SK-N-SH treated with all-trans-retinoic acid at 6 μM for 48 hours (cell line): Measurements from ENCODE around the gene DENND4B.
A peak's percentile ranks its signal among the peaks of the same experiment; 100 is the strongest.

Experiments used
- ATAC-seq: fragments of 200-7000 bp; cut with Tn5 transposase; 3 replicates; pipeline ENCODE4 v1.9.1; 2020; ENCODE audit warnings: mild to moderate bottlenecking, moderate library complexity
- ARNTL ChIP-seq: fragments of 450-650 bp; formaldehyde crosslinking; IDR thresholded peaks from 2 replicates; pipeline ENCODE4 v1.5.0; 2020; ENCODE audit warnings: low read depth, mild to moderate bottlenecking, moderate library complexity, borderline replicate concordance
- BACH2 ChIP-seq: fragments of 250-450 bp; sonication (Bioruptor Pico); IDR thresholded peaks from 2 replicates; pipeline ENCODE4 v1.9.0; 2021; ENCODE audit warnings: mild to moderate bottlenecking, borderline replicate concordance
- CSDC2 ChIP-seq: fragments of 250-450 bp; sonication (Bioruptor Pico); IDR thresholded peaks from 2 replicates; pipeline ENCODE4 v1.5.0; 2020; ENCODE audit warnings: mild to moderate bottlenecking, moderate library complexity
- GLIS3 ChIP-seq: fragments of 250-450 bp; sonication (Bioruptor Pico); IDR thresholded peaks from 2 replicates; pipeline ENCODE4 v1.5.0; 2020; ENCODE audit warnings: mild to moderate bottlenecking, moderate library complexity
- ISL1 ChIP-seq: fragments of 250-450 bp; sonication (Bioruptor Pico); IDR thresholded peaks from 2 replicates; pipeline ENCODE4 v2.1.2; 2022; ENCODE audit warnings: mild to moderate bottlenecking, moderate library complexity
- OSR1 ChIP-seq: fragments of 250-450 bp; sonication (Bioruptor Pico); IDR thresholded peaks from 2 replicates; pipeline ENCODE4 v1.8.0; 2022; ENCODE audit warnings: moderate library complexity, mild to moderate bottlenecking, inconsistent platforms
- PPARA ChIP-seq: fragments of 250-450 bp; sonication (Bioruptor Pico); IDR thresholded peaks from 2 replicates; pipeline ENCODE4 v1.5.0; 2020; ENCODE audit warnings: mild to moderate bottlenecking, borderline replicate concordance
- RARB ChIP-seq: fragments of 250-450 bp; sonication (Bioruptor Pico); IDR thresholded peaks from 2 replicates; pipeline ENCODE4 v1.8.0; 2021; ENCODE audit warnings: mild to moderate bottlenecking, moderate library complexity
- TOX ChIP-seq: fragments of 250-450 bp; sonication (Bioruptor Pico); IDR thresholded peaks from 2 replicates; pipeline ENCODE4 v1.8.0; 2021; ENCODE audit warnings: mild to moderate bottlenecking, moderate library complexity, borderline replicate concordance
- ZC3H10 ChIP-seq: fragments of 250-450 bp; sonication (Bioruptor Pico); IDR thresholded peaks from 2 replicates; pipeline ENCODE4 v1.5.1; 2021; ENCODE audit warnings: mild to moderate bottlenecking, moderate library complexity
- ZFP3 ChIP-seq: fragments of 250-450 bp; sonication (Bioruptor Pico); IDR thresholded peaks from 2 replicates; pipeline ENCODE4 v1.5.0; 2020; ENCODE audit warnings: mild to moderate bottlenecking, moderate library complexity
- ZFP30 ChIP-seq: fragments of 450-650 bp; formaldehyde crosslinking; IDR thresholded peaks from 2 replicates; pipeline ENCODE4 v1.5.0; 2022; ENCODE audit warnings: mild to moderate bottlenecking, moderate library complexity
- ZNF565 ChIP-seq: fragments of 450-650 bp; formaldehyde crosslinking; conservative IDR thresholded peaks from 2 replicates; pipeline ENCODE4 v1.5.0; 2020; ENCODE audit warnings: low read depth, mild to moderate bottlenecking, moderate library complexity
- ZNF70 ChIP-seq: fragments of 450-650 bp; formaldehyde crosslinking; IDR thresholded peaks from 2 replicates; pipeline ENCODE4 v1.5.0; 2020; ENCODE audit warnings: mild to moderate bottlenecking, moderate library complexity
- ZNF8 ChIP-seq: fragments of 450-650 bp; formaldehyde crosslinking; IDR thresholded peaks from 2 replicates; pipeline ENCODE4 v1.5.0; 2020; ENCODE audit warnings: mild to moderate bottlenecking, moderate library complexity
- TF ChIP-seq, protein P1 (sequence below): fragments of 250-450 bp; sonication (Bioruptor Pico); IDR thresholded peaks from 2 replicates; pipeline ENCODE4 v1.5.1; 2020; ENCODE audit warnings: low read depth, mild to moderate bottlenecking, moderate library complexity
- TF ChIP-seq, protein P2 (sequence below): fragments of 250-450 bp; sonication (Bioruptor Pico); IDR thresholded peaks from 2 replicates; pipeline ENCODE4 v1.5.0; 2020; ENCODE audit warnings: mild to moderate bottlenecking, moderate library complexity
- TF ChIP-seq, protein P3 (sequence below): fragments of 250-450 bp; sonication (Bioruptor Pico); IDR thresholded peaks from 2 replicates; pipeline ENCODE4 v1.8.0; 2021; ENCODE audit warnings: low read depth, mild to moderate bottlenecking, moderate library complexity, borderline replicate concordance
- TF ChIP-seq, protein P4 (sequence below): fragments of 250-450 bp; sonication (Bioruptor Pico); IDR thresholded peaks from 2 replicates; pipeline ENCODE4 v1.5.1; 2021; ENCODE audit warnings: mild to moderate bottlenecking, moderate library complexity

Gene DENND4B

DNA sequence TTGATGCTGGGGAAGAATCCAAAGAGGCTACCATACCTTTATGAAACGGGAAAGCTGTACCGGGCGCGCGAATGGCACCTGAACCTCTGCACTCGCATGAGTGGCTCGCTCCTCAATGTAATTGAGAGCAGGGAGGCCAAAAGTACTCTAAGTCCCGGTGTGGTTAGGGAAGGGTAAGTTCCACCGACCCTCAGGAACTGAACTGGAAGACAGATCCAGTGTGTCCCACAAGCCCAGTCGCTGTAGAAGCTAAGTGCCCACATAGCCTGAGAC, 24.8 kb downstream of the DENND4B start:
- peak; percentile 0; the same call in 1 of the 3 replicates for ATAC-seq
- TF ChIP-seq BACH2 (CRISPR knock-in tag): no peak
- TF ChIP-seq, protein P1, sequence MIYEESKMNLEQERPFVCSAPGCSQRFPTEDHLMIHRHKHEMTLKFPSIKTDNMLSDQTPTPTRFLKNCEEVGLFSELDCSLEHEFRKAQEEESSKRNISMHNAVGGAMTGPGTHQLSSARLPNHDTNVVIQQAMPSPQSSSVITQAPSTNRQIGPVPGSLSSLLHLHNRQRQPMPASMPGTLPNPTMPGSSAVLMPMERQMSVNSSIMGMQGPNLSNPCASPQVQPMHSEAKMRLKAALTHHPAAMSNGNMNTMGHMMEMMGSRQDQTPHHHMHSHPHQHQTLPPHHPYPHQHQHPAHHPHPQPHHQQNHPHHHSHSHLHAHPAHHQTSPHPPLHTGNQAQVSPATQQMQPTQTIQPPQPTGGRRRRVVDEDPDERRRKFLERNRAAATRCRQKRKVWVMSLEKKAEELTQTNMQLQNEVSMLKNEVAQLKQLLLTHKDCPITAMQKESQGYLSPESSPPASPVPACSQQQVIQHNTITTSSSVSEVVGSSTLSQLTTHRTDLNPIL (CRISPR knock-in tag): no peak
- TF ChIP-seq OSR1 (CRISPR knock-in tag): no peak
- TF ChIP-seq, protein P2, sequence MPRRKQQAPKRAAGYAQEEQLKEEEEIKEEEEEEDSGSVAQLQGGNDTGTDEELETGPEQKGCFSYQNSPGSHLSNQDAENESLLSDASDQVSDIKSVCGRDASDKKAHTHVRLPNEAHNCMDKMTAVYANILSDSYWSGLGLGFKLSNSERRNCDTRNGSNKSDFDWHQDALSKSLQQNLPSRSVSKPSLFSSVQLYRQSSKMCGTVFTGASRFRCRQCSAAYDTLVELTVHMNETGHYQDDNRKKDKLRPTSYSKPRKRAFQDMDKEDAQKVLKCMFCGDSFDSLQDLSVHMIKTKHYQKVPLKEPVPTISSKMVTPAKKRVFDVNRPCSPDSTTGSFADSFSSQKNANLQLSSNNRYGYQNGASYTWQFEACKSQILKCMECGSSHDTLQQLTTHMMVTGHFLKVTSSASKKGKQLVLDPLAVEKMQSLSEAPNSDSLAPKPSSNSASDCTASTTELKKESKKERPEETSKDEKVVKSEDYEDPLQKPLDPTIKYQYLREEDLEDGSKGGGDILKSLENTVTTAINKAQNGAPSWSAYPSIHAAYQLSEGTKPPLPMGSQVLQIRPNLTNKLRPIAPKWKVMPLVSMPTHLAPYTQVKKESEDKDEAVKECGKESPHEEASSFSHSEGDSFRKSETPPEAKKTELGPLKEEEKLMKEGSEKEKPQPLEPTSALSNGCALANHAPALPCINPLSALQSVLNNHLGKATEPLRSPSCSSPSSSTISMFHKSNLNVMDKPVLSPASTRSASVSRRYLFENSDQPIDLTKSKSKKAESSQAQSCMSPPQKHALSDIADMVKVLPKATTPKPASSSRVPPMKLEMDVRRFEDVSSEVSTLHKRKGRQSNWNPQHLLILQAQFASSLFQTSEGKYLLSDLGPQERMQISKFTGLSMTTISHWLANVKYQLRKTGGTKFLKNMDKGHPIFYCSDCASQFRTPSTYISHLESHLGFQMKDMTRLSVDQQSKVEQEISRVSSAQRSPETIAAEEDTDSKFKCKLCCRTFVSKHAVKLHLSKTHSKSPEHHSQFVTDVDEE (CRISPR knock-in tag): no peak
- no peak for TF ChIP-seq ZFP30
- TF ChIP-seq, protein P3, sequence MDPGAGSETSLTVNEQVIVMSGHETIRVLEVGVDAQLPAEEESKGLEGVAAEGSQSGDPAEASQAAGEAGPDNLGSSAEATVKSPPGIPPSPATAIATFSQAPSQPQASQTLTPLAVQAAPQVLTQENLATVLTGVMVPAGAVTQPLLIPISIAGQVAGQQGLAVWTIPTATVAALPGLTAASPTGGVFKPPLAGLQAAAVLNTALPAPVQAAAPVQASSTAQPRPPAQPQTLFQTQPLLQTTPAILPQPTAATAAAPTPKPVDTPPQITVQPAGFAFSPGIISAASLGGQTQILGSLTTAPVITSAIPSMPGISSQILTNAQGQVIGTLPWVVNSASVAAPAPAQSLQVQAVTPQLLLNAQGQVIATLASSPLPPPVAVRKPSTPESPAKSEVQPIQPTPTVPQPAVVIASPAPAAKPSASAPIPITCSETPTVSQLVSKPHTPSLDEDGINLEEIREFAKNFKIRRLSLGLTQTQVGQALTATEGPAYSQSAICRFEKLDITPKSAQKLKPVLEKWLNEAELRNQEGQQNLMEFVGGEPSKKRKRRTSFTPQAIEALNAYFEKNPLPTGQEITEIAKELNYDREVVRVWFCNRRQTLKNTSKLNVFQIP (CRISPR knock-in tag): no peak
- TF ChIP-seq CSDC2 (CRISPR knock-in tag): no peak

DNA sequence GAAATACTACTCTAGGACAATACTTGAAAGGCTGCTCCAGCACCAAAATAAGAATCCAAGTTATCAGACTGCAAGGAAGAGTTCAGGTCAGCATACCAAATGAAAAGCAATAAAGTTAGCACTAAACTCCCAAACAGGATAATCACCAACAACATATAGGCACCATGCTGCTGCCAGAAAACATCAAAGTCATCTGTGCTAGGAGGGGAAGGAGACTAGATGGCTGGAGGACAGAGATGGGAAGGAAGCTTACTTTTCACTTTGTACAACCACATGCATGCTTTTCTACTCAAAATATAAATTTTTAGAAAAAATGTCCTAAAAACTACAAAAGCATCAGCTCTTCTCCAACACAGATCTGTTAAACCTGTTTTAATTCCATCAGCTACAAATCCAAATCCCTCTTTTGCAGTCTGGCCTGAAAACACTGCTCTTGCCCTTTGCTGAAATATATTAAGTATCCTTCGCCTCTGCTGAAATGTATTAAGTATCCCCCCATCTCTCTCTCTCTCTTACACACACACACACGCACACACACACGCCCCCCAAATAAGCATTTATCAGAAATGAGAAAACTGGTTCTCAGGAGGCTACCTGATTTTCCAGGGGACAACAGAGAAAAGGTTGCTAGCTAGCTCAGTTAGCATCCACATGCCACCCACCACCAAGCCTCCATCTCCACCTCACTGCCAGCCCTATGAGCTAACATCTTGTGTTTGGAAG, 25.3 kb downstream of the DENND4B start:
- TF ChIP-seq ZC3H10 (peak; percentile 2; the same call in 1 of the 2 replicates), ISL1 (CRISPR knock-in tag) (no peak)
- no peak for ATAC-seq

DNA sequence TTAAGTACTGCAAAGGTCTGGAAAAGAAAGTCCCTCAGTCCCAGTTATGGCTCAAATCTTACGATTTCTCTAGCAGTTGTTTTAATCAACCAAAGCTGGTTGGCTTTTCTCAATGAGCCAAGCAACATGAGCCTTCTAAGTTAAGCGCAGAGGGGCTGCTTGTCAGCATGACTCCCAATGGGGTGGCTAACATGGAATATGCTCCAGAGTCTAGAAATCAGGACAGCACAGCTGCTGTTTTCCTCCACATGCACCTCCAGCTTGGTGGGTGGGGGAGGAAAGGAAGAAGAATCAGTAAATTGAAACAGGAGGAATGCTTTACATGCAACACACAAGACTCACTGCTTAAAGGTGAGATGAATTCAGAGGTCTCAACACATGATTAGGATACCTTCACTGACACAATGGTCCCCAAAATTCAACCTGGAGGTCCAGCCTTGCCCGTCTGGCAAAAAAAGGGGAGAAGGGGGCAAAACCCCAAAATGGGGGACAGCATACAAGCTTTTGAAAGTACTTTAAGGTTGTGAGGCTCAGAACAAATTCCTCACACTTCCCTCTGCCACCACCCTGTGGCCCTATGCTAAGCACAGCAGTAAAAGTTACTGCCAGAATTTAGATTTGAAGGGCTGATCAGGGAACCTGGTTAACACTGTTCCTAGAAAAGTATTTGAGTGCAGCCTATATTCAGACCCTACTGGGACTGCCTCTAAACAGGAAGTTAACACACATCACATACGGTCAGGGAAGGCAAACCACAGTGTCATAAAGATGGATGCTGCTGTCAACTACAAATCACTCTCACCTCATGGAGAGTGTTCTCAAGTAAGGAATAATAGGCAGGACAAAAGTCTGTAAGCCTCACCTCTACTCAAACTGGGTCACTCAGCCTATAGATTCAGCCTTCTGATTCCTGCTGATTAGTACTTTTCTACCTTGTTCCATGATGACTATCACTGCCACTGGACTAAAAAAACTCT, 26.4 kb downstream of the DENND4B start:
- no peak for ATAC-seq

DNA sequence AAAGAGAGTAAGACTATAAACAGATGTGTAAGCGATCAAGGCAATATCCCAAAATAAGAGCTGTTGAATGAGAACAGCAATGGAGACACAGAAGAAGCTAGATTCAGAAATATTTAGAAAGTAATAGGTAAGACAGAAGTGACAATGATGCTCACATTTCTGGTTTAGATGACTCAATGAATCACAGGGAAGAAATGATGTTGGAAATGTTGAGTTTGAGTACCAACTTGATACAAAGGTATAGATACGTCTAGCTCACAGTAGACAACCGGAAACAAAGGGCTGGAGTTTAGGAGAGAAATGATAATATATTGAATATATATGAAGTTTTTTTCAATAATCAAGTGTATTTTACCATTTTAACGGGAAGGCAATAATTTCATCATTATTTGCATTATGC, 30.2 kb downstream of the DENND4B start:
- ATAC-seq: no peak

More for the DNA sequence above, 26.4 kb downstream of the DENND4B start:
- TF ChIP-seq, protein P4, sequence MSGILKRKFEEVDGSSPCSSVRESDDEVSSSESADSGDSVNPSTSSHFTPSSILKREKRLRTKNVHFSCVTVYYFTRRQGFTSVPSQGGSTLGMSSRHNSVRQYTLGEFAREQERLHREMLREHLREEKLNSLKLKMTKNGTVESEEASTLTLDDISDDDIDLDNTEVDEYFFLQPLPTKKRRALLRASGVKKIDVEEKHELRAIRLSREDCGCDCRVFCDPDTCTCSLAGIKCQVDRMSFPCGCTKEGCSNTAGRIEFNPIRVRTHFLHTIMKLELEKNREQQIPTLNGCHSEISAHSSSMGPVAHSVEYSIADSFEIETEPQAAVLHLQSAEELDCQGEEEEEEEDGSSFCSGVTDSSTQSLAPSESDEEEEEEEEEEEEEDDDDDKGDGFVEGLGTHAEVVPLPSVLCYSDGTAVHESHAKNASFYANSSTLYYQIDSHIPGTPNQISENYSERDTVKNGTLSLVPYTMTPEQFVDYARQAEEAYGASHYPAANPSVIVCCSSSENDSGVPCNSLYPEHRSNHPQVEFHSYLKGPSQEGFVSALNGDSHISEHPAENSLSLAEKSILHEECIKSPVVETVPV: no peak
- TF ChIP-seq PPARA (CRISPR knock-in tag): no peak
- no peak for TF ChIP-seq GLIS3 (CRISPR knock-in tag)
- no peak for TF ChIP-seq ZFP3 (CRISPR knock-in tag)
- no peak for TF ChIP-seq ARNTL

More for the DNA sequence above, 30.2 kb downstream of the DENND4B start:
- TF ChIP-seq BACH2 (CRISPR knock-in tag) (no peak), PPARA (CRISPR knock-in tag) (no peak), OSR1 (CRISPR knock-in tag) (no peak), RARB (CRISPR knock-in tag) (no peak), ZNF565 (CRISPR knock-in tag) (no peak), ISL1 (CRISPR knock-in tag) (no peak), ZFP30 (no peak), ZNF70 (CRISPR knock-in tag) (no peak), TOX (CRISPR knock-in tag) (no peak), ZNF8 (CRISPR knock-in tag) (no peak)
- TF ChIP-seq, protein P2 (CRISPR knock-in tag): no peak
- TF ChIP-seq, protein P1 (CRISPR knock-in tag): no peak
